ENCODE results near the gene NTS.

DNA sequence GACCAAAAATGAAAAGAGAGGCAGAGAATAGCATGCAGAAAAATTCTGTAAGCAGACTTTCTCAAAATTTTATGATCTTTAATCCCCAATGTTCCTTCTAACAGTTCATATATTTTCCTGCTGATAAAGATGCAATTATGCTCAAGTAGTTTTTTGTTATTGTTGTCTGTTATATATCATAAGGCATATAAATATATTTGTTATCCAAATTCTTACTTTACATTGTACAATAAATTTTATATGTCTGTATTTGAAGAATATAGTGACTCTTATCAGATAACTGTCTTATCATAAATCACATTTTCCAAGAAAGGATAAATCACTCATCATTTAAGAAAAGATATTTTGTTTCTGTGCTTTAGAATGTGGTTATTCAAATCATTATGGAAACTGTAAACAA lies 40.5 kb upstream of the NTS start:
- TF ChIP-seq, protein P1, sequence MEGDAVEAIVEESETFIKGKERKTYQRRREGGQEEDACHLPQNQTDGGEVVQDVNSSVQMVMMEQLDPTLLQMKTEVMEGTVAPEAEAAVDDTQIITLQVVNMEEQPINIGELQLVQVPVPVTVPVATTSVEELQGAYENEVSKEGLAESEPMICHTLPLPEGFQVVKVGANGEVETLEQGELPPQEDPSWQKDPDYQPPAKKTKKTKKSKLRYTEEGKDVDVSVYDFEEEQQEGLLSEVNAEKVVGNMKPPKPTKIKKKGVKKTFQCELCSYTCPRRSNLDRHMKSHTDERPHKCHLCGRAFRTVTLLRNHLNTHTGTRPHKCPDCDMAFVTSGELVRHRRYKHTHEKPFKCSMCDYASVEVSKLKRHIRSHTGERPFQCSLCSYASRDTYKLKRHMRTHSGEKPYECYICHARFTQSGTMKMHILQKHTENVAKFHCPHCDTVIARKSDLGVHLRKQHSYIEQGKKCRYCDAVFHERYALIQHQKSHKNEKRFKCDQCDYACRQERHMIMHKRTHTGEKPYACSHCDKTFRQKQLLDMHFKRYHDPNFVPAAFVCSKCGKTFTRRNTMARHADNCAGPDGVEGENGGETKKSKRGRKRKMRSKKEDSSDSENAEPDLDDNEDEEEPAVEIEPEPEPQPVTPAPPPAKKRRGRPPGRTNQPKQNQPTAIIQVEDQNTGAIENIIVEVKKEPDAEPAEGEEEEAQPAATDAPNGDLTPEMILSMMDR (IDR thresholded peaks at IDR 0.05; ENCODE audit: poor library complexity, severe bottlenecking): no peak
- no peak for TF ChIP-seq EZH2 (IDR thresholded peaks at IDR 0.05; ENCODE audit: borderline replicate concordance, insufficient read depth, low read length, poor library complexity, severe bottlenecking)
- TF ChIP-seq EP300 (conservative IDR thresholded peaks at IDR 0.05; ENCODE audit: poor library complexity, severe bottlenecking): no peak
- no peak for TF ChIP-seq POLR2AphosphoS5 (IDR thresholded peaks at IDR 0.05)
- no peak for TF ChIP-seq REST (IDR thresholded peaks at IDR 0.05; ENCODE audit: borderline replicate concordance)
- no peak for TF ChIP-seq RAD21 (conservative IDR thresholded peaks at IDR 0.05)

All from neural cell (in vitro differentiated cells).